Femur (tissue), 1 donor: ENCODE data around the gene CIC.
A peak's percentile ranks its signal among the peaks of the same experiment; 100 is the strongest.

Source experiments
- DNase-seq: peaks from one replicate; pipeline ENCODE4 v3.0.0-alpha.2; 2017

CIC gene

DNA sequence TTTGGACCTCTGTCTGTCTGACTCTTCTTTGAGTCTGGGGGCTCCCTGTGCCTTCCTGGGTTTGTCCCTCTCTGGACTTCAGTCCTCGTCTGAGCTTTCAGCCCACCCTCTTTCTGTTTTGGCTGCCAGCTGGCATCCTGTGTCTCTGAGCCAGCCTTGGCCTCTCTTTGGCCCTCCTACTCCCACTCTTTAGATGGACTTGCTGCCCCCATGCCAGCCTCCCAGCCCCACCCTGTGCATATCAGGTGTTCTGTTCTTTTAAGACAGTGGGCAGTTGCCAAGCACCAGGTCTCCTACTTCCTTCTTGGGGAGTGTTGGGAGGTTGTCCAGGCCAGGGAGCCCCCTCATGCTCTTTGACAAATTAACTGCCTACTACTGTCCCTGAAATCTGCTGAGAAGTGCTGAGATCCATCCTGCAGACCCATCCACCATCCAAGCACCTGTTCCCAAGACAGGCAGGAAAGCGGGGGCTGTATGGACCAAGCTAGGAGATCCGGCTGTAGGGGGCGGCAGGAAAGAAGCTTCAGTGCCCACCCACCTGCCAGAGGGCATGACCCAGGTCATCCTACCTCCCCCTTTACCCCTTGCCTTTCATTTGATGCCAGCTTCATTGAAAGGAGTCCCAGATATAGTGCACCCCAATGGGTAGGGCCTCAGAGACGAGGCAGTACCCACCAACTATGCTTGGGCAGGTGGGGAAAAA is 9.6 kb downstream of the CIC start:
- DNase-seq: peak; percentile 60

DNA sequence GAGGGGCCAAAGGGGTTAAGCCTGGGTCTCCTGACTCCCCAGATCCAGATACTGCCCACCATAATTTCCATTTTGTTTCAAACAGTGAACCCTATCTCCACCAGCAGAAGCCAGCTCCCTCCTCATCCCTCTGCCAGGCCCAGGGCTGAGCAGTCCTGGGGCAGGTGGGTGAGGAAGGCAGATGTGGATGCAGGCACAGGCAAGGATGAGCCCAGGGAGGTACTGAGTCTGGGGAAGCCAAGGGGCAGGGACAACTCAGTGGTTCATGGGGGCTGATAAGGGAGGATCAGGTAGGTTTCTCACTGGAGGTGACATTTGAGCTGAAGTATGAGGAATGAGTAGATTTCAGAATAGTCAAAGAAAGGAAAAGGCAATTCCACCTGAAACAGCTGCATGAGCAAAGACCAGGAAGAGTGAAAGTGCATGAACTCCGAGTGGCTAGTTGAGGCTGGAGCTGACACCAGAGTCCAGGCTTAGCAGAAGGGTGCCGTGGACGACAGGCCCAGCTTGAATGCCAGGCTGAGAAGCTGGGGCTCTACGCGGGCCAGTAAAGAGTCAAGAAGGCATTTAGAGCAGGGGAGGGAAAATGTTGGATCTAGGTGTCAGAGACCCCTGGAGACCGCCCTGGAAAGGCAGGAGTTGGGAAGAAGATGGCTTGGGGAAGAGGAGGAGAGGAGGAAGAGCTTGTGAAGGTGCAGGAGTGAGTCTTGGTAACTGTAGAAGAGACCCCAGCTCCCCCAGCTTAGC is 10.3 kb downstream of the CIC start:
- peak; percentile 22 for DNase-seq

GRCh38 chr19:42279902-42280814 is 11.1 kb downstream of the CIC start:
- DNase-seq: peak; percentile 96

GRCh38 chr19:42280815-42281145 is 11.7 kb downstream of the CIC start:
- no peak for DNase-seq

DNA sequence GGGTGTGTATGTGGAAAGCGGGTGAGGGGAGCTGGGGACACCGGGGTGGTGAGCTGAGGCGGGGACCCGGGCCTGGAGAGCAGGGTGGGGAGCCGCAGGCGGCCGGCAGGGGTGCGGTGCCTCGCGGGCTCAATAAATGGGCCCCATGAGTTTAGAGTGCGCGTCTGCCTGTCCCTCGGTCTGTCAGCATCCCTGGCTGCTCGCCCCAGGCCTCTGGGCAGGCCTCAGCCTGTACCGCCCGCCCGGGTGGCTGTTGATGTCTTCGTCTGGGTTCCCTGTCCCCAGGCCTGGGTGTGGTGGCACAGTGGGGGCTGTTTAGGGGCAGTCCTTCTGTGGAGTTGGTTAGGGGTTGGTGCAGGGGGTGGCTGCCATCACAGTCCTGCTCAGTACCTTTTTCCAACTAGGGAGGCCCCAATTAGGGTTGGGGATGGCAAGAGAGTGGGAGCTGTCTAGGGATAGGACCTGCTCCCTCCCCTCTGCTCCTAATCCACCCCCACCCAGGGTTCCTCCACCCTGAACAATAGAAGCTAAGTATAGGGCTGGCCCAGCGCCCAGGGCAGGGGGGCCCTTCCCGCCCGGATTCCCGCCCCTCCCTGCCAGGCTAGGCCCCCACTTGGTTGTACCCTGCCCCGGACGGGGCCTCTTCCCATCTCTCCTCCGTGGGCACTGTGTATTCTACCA is 12.2 kb downstream of the CIC start:
- DNase-seq: peak; percentile 83

DNA sequence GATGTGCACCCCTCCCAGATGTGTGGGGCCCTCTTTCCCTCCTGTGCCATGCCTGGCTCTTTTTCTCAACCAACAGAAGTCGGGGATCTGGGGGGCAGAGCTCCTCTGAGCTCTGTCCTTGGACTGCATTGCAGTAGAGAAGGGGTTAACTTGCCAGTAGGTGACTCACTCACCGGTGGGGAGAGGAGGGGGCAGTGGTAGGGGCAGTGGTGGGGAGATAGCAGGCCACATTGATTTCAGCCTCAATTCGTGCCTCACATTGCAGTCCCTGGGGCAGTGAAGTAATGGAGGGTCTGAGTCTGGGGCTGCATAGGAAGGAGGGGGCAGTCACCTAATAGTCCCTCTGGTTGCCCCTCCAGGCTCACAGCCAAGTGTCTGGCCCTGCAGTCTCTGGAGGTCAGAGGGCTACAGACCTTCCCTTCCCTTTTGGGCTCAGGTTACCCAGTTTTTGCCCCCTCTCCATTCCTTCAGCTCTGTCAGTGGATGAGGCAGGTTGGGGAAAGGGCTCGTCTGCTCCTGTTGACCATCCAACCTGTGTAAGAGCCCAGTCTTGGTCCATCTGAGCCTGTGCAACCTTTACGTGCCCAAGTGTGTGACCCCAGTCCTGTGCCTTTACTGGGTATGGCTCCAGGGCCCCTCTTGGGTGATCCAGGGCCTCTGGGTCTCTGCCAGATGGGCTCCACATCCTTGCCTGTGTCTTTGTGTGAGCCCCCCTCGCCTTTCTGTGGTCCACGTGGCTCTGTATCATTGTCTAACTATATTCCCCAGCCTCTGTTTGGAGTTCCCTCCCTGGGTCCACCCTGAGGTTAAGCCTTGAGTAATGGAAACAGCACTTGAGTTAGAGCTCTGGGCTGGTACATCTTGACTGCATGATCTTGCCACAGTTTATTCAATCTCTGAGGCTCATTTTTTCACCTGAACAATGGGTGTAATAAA is 13.0 kb downstream of the CIC start:
- DNase-seq: peak; percentile 71

- DNase-seq: peak; percentile 51
Measured at GRCh38 chr19:42282819-42283187, 13.8 kb downstream of the CIC start.

DNA sequence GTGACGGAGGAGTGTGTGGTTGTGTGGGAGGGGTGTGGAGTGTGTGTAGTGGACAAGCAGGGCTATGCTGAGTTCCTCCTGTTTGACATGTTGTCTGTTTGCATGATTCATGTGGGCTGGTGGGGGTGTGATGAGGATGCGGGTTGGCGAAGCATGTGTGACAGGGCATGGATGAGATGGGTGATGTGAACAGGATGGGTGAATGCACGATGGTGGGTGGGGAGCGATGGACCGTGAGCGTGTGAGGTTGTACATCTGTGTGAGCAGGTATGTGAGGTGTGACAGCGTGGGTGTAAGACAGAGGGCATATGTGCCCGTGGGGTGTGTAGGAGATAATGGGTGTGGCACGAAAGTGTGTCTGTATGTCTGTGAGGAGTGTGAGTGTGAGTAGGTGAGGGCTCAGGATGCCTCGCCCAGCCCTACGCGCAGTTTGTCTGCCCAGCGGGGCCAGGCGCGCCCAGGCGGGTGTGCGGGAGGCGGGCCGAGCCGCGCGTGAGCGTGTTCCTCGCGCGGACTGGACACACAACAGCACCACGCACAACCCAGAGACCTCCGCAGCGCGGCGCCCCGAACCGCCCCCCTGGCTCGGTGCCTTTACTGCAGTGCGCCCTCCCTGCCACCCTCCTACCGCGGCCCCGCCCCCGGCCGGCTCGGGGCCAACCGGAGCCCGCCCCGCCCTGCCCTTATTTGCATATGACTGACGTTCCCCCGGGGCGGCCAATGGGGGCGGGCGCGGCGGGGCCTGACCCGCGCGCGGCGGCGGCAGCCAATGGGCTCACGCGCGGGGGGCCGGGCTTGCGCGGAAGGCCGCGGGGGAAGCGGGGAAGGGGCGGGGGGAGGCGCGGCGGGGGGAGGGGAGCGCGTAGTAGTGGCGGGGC is 14.4 kb downstream of the CIC start:
- peak; percentile 98 for DNase-seq

DNA sequence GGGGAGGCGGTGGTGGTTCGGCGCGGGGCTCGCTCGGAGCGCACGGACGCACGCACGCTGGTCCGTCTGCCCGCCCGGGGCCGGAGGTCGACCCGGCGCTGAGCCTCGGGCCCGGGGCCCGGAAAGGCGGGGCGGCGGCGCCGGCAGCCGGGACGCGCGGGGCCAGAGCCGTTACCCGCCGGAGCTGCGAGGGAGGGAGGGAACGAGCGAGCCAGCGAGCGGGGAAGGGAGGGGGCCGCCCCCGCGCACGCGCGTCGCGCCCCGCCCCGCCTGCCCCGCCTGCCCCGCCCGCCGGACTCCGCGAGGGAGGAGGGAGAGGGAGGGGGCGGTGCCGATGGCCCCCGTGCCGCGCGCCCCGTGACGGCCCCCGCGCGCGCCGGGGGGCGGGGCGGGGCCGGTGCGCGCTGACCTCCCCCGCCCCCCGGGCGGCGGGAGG is 15.0 kb downstream of the CIC start:
- peak; percentile 91 for DNase-seq

- peak; percentile 49 for DNase-seq
Measured at GRCh38 chr19:42284591-42285341, 15.7 kb downstream of the CIC start.

DNA sequence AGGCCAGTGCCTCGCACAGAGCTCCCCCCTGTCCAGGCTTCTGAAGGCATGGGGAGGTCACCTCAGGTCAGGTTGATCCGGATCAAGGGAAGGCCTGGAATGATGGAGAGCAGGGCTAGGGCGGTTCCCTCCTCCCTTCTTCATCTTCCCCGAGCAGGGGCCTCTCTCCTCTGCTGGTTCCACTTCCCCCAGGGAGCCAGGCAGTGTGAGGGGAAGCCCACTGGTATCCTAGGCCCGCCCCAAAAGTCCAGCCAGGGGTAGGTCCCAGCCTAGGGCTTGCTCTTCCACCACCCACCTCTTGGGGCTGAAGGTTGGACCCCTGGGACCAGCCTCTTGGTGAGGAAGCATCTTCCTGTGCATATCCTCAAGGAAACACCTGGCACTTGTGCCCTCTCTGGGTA is 16.5 kb downstream of the CIC start:
- DNase-seq: peak; percentile 52

- no peak for DNase-seq
Measured at GRCh38 chr19:42285988-42286348, 16.9 kb downstream of the CIC start.

DNA sequence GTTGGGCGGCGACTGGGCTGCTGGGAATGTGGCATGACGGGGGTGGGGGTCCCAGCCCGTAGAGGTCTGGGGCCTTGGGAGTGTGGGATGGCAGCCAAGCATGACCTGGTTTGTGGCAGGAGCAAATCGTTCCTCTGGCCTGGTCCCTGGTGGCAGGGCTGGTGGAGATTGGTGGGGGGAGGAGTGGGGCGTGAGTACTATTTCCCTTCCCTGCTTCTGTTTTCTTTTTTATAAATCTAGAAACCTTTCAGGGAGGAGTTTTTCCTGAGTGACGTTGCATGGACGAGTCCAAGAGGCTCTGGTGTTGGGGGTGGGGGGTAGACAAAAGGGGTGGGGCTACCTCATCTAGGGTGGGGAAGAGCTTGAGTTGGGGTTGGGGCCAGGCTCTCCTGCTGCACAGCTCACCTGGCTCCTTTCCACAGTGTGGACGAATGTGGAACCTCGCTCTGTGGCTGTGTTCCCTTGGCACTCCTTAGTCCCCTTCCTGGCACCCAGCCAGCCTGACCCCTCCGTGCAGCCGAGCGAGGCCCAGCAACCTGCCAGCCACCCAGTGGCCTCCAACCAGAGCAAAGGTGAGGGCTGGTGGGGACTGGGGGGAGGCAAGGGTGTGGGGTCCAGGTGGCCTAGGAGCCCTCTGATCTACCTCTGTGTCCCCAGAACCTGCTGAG is 17.4 kb downstream of the CIC start:
- peak; percentile 72 for DNase-seq

DNA sequence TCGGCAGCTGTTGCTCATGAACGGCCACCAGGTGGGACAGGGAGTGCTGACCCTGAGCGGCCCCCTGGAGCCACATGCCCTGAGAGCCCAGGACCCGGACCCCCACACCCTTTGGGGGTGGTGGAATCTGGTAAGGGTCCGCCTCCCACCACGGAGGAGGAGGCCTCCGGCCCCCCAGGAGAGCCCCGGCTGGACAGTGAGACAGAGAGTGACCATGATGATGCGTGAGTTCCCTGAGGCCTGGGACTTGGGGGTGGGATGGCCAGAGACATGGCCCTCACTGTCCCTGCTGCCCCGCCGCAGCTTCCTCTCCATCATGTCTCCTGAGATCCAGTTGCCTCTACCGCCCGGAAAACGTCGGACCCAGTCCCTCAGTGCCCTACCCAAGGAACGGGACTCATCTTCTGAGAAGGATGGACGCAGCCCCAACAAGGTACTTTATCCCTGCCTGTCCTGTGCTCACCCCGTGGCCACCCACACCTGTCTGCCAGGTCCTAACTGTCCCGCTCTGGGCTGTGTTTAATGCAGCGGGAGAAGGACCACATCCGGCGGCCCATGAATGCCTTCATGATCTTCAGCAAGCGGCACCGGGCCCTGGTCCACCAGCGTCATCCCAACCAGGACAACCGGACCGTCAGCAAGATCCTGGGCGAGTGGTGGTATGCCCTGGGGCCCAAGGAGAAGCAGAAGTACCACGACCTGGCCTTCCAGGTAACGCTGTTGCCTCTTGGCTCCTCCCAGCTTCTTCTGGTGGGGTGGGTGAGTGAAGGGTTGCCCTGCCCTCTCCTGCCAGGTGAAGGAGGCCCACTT is 18.2 kb downstream of the CIC start:
- DNase-seq: peak; percentile 24

DNA sequence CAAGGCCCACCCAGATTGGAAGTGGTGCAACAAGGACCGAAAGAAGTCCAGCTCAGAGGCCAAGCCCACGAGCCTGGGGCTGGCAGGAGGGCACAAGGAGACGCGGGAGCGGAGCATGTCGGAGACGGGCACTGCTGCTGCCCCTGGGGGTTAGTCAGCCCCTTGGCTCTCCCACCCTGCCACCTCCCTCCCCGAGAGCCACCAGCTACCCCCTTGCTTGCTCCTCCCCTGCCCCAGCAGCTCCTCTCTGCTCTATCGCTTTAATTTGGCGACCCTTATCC is 18.7 kb downstream of the CIC start:
- no peak for DNase-seq

GRCh38 chr19:42288387-42288786 is 19.3 kb downstream of the CIC start:
- no peak for DNase-seq

DNA sequence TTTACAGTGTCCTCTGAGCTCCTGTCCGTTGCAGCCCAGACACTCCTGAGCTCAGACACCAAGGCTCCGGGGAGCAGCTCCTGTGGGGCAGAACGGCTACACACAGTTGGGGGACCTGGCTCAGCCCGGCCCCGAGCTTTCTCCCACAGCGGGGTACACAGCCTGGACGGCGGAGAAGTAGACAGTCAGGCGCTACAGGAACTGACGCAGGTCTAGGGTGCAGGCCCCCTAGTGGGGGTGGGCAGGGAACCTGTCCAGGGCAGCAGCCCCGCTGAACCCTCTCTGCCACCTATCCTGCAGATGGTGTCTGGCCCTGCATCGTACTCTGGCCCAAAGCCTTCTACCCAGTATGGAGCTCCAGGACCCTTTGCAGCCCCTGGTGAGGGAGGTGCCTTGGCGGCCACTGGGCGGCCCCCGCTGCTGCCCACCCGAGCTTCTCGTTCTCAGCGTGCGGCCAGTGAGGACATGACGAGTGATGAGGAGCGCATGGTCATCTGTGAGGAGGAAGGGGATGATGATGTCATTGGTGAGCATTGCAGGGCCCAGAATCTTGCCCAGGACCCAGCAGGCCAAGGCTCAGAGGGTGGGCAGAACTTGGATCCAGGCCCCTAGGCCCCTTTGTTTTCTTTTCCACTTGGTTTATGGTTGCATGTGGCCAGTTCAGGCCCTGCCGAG is 20.0 kb downstream of the CIC start:
- peak; percentile 20 for DNase-seq

DNA sequence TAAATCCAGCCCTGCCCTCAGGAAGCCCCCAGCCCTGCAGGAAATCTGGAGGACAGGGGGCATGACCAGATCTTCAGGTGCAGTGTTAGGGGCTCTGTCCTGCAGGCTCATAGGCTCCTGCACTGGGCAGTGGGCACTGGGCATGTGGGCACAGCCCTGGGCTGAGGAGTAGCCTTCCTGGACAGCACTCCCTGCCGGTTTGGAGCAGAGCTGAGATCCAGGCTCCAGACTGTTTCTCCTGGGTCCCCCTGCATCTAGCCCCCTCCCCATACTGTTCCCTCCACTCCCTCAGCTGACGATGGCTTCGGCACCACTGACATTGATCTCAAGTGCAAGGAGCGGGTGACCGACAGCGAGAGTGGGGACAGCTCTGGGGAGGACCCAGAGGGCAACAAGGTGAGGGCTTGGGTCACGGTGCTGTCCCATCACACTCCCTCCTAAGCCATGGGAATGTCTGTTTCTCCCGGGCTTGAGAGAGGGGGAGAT is 20.5 kb downstream of the CIC start:
- DNase-seq: no peak
